ENCODE measurements around the gene AK6.

- TF ChIP-seq CTCF (optimal IDR thresholded peaks at IDR 0.05 in 1 of 3, IDR thresholded peaks at IDR 0.05 in 1 of 3, conservative IDR thresholded peaks at IDR 0.05 in 1 of 3; ENCODE audit: extremely low read depth in 1 of 3, insufficient read depth in 2 of 3, low read length in 3 of 3) (no peak), EZH2 (IDR thresholded peaks at IDR 0.05; ENCODE audit: low read length) (no peak)
These were observed 59.9 kb downstream of the AK6 start for GRCh38 chr5:69309380-69309779.

All from keratinocyte (primary cell).